T-helper 1 cell (primary cell): ENCODE measurements around the gene PEF1.

Source experiments
- DNase-seq, 5 donors: peaks; one replicate each; pipeline ENCODE4 v3.0.0-alpha.2; 2012 to 2020

The PEF1 gene

GRCh38 chr1:31670593-31670964 is 25.9 kb upstream of the PEF1 start:
- no peak for DNase-seq

DNA sequence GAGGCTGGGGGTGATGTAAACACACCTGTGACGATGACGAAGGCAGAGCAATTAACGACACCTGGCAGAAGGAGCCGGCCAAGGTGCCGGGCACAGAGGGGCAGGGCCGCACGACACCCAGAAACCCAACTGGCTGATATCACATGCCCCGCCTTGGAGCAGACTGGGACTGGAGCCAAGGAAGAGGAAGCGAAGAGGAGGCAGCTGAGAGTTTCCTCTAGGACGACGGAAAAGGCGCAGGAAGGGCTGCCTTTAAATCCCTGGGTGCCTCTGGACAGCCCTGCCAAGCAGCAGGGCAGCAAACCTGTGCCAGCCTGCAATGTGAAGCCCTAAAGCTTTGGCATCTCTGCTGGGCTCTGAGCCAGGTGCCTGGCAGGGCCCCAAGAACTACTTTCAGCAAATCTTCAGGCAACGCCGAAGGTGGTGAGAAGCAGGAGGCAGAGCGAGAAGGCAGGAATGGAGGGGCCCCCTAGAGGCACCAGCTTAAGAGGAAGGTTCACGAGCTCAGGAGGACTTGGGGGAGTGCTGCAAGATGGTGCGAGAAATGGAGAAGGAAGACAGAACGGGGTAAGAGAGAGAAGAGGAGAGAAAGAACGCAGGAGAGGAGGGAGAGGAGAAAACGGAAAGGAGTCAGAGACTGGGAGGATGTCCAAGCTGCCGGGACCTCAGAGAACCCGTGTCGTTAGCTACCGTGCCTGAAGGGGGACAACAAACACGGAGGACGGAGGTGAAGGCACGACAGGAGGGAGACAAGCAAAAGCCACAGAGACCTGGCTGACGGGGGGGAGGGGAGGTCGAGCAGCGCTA is 25.3 kb upstream of the PEF1 start:
- no peak for DNase-seq

DNA sequence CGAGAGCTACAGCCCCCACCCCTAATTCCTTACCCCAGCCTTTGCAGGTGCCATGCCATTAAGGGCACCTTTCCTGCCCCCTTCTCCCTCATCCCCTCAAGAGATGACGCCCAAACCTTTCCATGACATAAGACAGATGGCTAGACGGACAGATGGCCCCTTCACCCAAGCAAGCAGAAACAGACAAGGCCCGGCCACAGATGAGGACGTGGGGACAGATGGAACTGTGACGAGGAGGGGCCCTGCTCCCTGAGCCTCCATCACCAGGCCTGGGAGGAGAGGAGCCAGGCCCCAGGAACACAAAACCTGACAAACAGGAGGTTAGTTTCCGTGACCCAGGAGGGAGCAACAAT is 24.7 kb upstream of the PEF1 start:
- DNase-seq, result no peak

DNA sequence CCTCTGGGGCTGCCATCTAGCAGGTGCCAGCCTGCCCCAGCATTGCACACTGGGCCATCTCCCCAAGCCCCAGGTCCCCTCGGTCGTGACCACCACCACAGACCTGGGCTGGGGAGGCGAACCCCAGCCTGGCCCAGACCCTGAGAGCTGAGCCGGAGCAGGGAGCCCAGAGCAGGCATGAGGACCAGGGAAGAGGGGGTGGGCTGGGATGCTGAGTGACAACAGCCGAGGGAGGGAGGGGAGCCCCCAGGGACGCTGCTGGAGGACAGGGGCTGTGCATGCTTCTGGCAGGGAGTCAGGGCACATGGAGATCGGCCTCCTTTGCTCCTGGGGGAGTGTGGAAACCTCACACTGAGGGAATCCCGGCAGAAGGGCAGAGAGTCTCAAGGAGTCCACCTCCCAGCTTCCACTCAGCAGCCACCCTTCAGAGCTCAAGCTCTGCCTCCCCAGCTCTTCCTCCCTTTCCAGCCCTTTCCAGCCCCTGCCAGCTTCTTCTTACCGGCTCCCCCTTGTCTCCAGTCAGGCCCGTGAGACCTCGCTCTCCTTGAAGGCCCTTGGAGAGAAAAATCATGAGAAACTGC is 23.7 kb upstream of the PEF1 start:
- no peak for DNase-seq

DNA sequence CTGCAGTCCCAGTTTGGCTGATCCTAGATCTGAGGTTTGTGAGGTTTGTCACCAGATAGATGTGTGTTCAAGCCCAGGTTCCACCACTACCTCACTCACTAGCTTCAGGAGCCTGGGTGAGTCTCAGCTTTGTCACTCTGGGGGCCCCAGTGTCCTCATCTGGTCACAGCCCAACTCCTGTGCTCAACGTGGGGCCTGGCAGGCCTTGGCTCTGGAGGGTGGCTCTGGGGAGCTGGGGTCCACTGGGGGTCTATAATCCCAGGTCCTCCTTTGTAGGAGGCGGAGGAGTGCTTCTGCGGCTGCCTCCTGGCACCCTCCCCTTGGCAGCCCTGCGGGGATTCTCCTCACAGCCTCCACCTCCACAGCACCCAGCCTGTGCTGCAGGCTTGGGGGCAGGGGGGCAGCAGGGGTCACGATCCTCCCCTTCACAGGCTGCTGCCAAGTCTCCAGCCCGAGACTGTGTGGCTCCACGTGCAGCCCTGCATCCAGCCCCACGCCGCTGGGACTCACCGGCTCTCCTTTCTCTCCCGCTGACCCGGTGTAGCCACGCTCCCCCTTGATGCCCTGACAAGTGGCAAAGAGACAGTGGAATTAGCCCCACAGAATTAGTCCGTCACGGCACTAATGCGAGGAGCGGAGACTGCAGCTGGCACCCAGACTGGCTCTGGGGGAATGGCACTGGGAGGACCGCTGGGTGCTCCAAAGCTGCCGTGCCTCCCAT is 22.5 kb upstream of the PEF1 start:
- no peak for DNase-seq

DNA sequence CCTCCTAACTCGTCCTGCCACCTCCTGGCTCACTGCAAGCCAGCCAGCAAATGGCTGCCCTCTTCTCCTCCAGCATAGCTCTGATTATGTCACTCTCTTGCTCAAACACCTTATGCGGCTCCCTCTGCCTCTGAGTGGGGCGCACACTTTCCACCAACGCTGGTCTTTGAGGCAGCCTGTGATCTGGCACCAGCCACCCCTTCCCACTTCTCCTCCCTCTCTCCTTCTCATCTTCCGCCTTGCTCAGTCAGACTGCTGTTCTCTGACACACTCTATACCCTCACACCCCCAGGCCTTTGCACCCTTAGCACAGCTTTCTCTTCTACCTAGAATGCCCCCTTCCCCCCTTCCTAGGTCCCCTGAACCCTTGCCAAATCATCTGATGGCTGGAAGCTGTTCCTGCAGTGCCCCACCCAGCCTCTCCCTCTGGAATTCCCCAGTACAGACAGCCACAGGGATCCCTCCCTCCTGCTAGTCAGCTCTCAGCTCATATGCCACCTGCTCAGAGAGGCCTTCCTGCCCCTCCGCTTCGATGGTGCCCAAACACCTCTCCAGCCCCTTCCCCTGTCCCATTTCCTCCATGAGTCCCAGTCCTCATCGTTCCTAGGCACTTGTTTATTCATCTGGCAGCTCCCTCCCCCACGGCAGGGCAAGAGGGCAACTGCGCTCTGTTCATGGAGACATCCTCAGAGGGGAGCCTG is 21.7 kb upstream of the PEF1 start:
- DNase-seq, result no peak

DNA sequence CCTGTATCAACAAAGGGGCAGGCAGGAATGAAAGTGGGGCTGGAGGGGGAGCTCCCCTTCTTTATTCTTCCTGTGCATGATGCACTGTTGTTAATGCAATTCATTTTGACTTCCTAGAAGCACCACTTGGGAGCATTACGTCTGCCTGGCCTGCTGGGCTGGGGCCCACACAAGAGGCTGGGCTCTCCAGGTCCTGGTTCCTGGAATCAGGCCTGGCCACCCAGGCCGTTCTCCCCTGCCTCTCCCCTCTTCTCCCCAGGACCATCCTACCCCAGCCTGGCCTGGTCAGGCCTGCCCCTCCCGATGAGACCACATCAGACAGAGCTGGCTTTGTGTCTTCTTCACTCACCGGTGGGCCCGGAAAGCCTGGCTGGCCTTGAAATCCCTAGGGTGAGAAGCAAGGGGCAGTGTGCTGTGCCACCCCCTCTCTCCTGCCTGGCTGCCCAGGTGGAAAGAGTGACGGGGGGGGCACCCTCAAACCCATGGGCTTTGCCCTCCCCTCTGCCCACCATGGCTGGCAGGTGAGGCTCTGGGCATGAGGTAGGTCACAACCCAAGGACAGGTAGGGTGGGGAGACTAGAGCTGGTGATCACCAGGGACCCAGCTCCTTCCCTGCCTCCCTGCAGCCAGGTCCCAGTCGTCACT is 20.7 kb upstream of the PEF1 start:
- no peak for DNase-seq

DNA sequence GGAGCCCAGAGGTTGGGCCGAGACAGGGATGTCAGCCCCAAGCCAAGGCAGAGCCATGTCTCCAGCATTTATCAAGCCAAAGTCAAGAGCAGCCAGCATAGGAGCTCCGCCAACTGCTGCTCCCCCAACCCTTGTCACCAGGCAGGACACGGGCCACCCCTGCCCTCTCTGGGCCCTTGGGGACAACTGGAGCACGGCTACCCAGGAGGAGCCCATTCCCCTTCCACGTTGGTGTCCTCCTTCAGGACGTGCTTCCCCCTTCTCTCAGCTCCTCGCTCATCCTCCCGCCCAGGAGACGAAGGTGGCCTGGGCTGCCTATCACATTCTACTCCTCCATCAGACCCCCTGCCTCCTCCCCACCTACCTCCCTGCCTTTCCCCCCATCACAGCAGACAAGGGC is 19.9 kb upstream of the PEF1 start:
- DNase-seq, result no peak

GRCh38 chr1:31663622-31664452 is 19.2 kb upstream of the PEF1 start:
- peak in 4 of 5 donors; percentile 14 to 52 (median 34) for DNase-seq

DNA sequence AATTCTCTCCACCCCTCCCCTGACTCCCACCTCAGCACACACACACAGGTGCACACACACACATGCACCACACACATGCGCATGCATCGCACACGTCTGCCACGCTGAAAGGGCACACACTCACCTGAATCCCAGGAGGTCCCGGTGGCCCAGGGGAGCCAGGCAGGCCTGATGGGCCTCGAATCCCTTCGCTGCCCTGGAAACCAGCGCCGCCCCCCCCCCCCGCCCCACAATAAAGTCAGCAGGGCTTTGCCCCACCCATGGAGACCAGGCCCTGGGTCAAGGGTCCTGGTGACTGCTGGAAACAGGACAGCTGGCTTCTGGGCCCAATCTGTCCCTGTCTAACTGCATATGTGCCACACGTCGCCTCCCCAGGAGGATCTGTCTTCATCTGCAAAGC is 17.8 kb upstream of the PEF1 start:
- DNase-seq, result no peak

DNA sequence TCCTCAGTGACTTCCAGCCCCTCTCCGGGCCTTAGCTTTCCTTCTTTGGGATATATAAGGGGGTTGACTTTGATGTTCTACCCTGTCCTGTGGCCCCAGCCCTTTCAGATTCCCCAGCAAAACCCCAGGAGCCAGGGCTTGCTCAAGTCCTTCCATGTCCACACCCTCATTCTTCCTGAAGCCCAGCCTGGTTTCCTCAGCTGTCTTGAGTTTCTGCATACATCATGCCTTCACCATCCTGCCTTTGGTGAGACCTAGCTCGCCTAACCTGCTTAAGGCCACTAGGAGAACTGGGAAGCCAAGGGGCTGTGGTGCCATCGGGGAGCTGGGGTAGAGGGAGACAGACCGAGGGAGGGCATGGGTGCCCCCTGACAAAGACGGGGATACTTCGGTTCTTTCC is 17.2 kb upstream of the PEF1 start:
- no peak for DNase-seq

GRCh38 chr1:31660871-31661455 is 16.3 kb upstream of the PEF1 start:
- no peak for DNase-seq

DNA sequence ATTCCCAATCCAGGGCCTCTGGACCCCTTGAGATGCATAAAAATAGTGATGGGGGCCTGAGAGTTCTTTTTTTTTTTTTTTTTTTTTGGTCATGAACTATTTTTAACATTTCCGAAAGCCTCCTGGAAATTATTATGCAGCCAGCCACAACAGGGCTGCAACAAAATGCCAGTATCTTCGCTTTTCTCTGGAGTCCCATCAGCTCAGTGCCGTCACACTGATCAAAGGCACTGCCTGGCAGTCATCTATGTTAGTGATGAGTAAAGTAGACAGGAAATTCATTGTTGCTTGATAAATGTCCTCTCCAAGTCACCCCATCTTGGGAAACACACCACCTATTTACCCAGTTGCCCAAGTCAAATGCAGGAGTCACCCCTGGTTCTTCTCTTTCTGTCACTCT is 15.2 kb upstream of the PEF1 start:
- no peak for DNase-seq

- no peak for DNase-seq
These were observed 14.0 kb upstream of the PEF1 start for GRCh38 chr1:31658721-31659120.

DNA sequence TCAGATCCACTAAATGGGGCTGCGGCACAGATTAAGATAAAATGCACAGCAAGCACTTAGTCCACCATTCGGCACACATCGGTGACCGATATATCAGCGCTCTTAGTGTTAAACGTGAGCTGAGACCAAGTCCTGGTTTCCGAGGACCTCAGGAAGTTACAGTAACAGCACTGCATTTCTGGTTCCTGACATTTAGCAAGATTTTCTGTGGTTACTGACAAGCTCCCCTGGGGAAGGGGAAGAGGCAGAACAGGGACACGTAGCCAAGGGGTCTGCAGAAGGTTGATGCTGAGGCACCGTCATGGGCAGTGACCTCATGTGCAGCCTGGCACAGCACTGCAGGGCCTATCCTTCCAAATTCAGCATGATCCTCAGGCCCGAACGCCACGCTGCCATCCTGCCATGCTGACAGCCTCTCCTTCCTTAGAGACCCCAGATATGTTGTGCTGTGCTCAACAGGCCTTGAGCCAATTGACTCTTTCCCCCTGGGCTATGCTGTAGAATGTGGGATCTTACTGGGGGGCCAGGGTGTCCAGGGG is 13.4 kb upstream of the PEF1 start:
- DNase-seq, result no peak

DNA sequence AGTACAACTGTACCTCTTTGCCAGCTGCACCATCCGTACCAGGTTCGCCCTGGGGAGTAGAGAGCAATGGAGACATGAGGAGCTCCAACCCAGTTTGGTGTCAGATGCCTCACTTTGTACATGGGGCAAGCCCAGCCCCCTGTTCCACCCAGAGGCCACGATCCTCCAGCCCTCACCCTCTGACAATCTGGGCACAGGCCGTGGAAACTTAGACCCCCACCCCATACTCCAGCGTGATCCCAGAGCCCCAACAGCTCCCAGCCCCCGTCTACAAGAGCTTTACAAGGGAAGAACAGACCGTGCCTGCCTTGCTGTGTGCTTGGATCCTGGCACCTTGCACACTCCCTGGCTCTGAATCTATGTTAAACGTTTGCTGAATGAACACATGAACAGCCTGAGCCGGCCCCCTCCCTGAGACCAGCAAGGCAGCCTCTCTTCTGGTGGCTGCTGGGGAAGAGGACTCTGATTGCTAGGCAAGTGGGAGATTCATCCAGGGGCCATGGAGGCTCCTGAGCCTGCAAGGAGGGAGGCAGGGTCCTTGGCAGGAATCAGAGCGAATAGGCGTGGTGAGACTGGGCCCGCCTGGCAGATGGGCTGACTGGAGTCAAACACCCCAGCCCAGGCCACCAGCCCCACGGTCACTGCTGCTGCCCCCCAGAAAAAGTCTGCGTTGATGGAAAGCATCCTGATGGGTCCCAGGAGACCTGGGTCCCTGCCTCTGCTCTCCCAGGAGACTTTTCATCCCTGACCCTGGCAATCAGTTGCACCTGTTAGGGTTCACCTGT is 12.5 kb upstream of the PEF1 start:
- DNase-seq, result no peak

DNA sequence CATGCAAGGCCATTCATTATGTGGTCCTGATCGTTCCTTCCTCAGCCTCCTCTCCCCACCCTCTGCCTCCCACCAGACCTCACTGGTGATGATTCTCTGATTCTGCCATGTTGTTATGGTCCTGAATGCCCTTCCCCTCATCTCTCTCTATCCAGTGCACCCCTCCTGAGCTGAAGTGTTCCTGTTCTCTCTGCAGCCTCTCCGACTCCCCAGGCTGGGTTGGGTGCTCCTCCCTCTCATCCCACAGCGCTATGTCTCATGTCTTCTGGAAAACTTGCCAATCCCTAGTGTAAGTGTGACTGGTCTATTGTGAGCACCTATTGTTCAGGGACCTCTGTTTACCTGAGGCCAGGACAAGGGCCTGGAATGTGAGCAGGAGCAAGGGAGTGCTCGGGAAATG is 11.1 kb upstream of the PEF1 start:
- DNase-seq, result no peak

DNA sequence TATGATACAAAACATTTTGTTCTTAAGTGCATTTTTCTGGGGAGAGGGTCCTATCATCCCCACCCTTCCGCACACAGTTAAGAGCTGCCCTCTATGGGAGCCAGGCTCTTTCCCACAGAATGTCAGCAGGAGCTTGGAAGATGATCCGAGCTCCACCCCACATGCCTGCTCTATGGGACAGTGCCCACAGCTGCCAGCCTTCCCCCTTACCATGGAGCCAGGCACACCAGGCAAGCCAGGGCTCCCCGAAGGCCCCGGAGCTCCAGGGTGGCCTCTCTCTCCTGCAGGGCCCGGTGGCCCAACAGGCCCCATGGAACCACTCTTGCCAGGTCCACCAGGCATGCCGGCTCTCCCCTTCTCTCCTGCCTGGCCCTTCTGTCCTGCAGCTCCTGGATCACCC is 10.4 kb upstream of the PEF1 start:
- DNase-seq, result no peak

DNA sequence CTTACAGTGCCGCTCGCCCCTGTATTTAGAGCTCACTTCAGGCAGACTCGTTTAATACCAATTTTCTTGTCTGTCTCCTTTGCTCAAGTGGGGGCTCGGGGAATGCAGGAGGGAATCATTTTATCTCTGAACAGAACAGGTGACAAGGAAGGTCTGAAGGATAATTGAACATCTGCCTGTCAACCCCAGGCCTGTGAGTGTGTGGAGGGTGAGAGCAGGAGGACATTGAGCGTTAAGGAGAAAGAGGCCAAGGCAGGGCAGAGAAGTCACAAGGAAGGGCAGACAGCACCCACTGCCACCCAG is 9.7 kb upstream of the PEF1 start:
- DNase-seq, result no peak

DNA sequence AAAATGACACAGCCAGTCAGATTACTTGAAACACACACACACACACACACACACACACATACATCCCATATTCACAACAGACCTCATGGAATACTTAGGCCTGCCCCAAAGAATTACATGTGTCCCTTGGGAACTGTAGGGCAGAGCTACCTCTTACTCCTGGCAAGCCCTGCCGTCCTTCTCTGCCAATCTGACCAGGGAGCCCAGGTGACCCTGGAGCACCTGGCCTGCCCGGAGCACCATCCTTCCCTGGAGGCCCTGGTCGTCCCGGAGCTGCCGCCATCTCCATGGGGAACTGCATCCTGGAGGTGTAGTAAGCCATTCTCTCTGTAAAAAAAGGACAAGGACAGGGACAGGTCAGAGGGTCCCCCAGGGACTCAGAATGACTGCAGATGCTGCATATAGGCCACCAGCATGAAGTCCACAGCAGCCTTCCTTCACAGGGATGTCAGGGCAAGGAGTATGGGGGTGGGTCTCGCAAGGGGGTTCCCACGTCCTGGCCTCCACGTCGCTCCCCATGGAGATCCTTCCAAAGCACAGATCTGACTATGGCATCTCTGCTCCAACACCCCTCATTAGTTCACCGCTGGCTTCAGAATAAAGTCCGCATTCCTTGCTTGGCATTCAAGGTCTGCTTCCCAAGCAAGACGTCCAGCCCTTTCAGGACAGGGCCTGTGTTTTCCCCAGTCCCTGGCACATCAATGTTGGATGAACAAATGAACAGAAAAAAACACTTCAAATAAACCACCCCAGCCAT is 9.2 kb upstream of the PEF1 start:
- DNase-seq, result no peak
